ENCODE results near the gene LMO2.

LMO2 gene

GRCh38 chr11:33885338-33886005 is 6.4 kb downstream of the LMO2 start:
- no peak for DNase-seq

- no peak for DNase-seq
These were observed 7.3 kb downstream of the LMO2 start for GRCh38 chr11:33884601-33885000.

GRCh38 chr11:33884035-33884434 is 7.8 kb downstream of the LMO2 start:
- DNase-seq, result no peak

- no peak for DNase-seq
These were observed 10.0 kb downstream of the LMO2 start for GRCh38 chr11:33881651-33882503.

GRCh38 chr11:33880979-33881378 is 10.9 kb downstream of the LMO2 start:
- DNase-seq, result no peak

- DNase-seq, result no peak
These were observed 12.5 kb downstream of the LMO2 start for GRCh38 chr11:33879375-33879774.

GRCh38 chr11:33877038-33877437 is 14.8 kb downstream of the LMO2 start:
- no peak for DNase-seq

- no peak for DNase-seq
These were observed 16.1 kb downstream of the LMO2 start for GRCh38 chr11:33875621-33876294.

- DNase-seq, result no peak
These were observed 16.9 kb downstream of the LMO2 start for GRCh38 chr11:33874910-33875490.

GRCh38 chr11:33874433-33874832 is 17.4 kb downstream of the LMO2 start:
- no peak for DNase-seq

GRCh38 chr11:33869481-33870422 is 22.1 kb downstream of the LMO2 start:
- no peak for DNase-seq

GRCh38 chr11:33868647-33869461 is 23.0 kb downstream of the LMO2 start:
- no peak for DNase-seq

- DNase-seq, result no peak
These were observed 23.8 kb downstream of the LMO2 start for GRCh38 chr11:33867996-33868646.

- DNase-seq, result no peak
These were observed 24.3 kb downstream of the LMO2 start for GRCh38 chr11:33867561-33867960.

- no peak for DNase-seq
These were observed 24.9 kb downstream of the LMO2 start for GRCh38 chr11:33866936-33867335.

GRCh38 chr11:33864479-33864878 is 27.4 kb downstream of the LMO2 start:
- DNase-seq, result no peak

GRCh38 chr11:33863418-33864172 is 28.3 kb downstream of the LMO2 start:
- no peak for DNase-seq

GRCh38 chr11:33861941-33862589 is 29.8 kb downstream of the LMO2 start:
- DNase-seq, result no peak

- DNase-seq, result no peak
These were observed 30.5 kb downstream of the LMO2 start for GRCh38 chr11:33861386-33861785.

All from activated naive CD4-positive, alpha-beta T cell (primary cell).